ENCODE results near the gene LBP.

Gene LBP

DNA sequence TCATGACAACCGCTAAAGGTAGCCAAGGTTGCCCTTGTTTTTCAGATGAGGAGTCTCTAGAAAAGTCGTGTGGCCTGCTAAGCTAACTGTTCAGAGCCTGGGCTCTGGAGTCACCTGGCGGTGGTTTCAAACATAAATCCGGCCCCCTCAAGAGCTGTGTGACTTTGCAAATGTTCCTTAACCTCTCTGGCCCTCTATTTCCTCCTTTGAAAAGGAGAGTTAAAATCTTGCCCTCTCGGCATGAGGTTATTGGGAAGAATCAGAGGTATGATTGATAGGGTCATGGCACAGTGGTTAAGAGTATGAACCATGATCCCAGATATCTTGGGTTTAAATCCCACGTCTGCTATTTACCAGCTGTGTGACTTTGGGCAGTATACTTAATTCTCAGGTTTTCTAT is 5.6 kb upstream of the LBP start:
- Histone ChIP-seq H3K9me2 (replicated peaks; ENCODE audit: insufficient read depth, low read length) (no peaks in the 10 kb centered on the region), H3K27ac (ENCODE audit: low read depth, low read length) (no peak overlapping the region), H3K9me3 (ENCODE audit: insufficient read depth, low read length) (peaks cover 10% of the 10 kb centered on the region; the same call in 1 of the 2 replicates), H3K79me2 (ENCODE audit: insufficient read depth, low read length) (no peaks in the 10 kb centered on the region), H3K27me3 (ENCODE audit: low read length) (no peaks in the 10 kb centered on the region), H3F3A (ENCODE audit: insufficient read depth) (no peaks in the 10 kb centered on the region), H3K4me3 (ENCODE audit: insufficient read depth, low read length, poor library complexity, severe bottlenecking) (no peak overlapping the region), H3K4me2 (ENCODE audit: low read depth, low read length, poor library complexity, severe bottlenecking) (no peak overlapping the region), H4K20me1 (ENCODE audit: low read depth, low read length) (no peaks in the 10 kb centered on the region), H3K36me3 (ENCODE audit: low read length) (no peaks in the 10 kb centered on the region), H2AFZ (ENCODE audit: low read depth, low read length, severe bottlenecking) (no peak overlapping the region), H3K9ac (ENCODE audit: low read length) (no peak overlapping the region)
- TF ChIP-seq CTCF (IDR thresholded peaks at IDR 0.05; ENCODE audit: insufficient read depth, low read length, poor library complexity, severe bottlenecking) (no peak), EZH2phosphoT487 (conservative IDR thresholded peaks at IDR 0.05; ENCODE audit: low read length) (no peak)

GRCh38 chr20:38342216-38342615 is 4.1 kb upstream of the LBP start:
- no peaks in the 10 kb centered on the region for H4K20me1 ChIP-seq (ENCODE audit: low read depth, low read length)
- H3K4me2 ChIP-seq (ENCODE audit: low read depth, low read length, poor library complexity, severe bottlenecking), result no peak overlapping the region
- no peaks in the 10 kb centered on the region for H3K27me3 ChIP-seq (ENCODE audit: low read length)
- no peak overlapping the region for H3K4me3 ChIP-seq (ENCODE audit: insufficient read depth, low read length, poor library complexity, severe bottlenecking)
- peaks cover 10% of the 10 kb centered on the region; the same call in 1 of the 2 replicates for H3K9me3 ChIP-seq (ENCODE audit: insufficient read depth, low read length)
- no peak overlapping the region for H2AFZ ChIP-seq (ENCODE audit: low read depth, low read length, severe bottlenecking)
- no peak overlapping the region for H3K27ac ChIP-seq (ENCODE audit: low read depth, low read length)
- no peaks in the 10 kb centered on the region for H3K36me3 ChIP-seq (ENCODE audit: low read length)
- no peaks in the 10 kb centered on the region for H3K79me2 ChIP-seq (ENCODE audit: insufficient read depth, low read length)
- H3K9ac ChIP-seq (ENCODE audit: low read length), result no peak overlapping the region
- no peaks in the 10 kb centered on the region for H3K9me2 ChIP-seq (replicated peaks; ENCODE audit: insufficient read depth, low read length)
- H3F3A ChIP-seq (ENCODE audit: insufficient read depth), result no peaks in the 10 kb centered on the region
- TF ChIP-seq EZH2phosphoT487 (conservative IDR thresholded peaks at IDR 0.05; ENCODE audit: low read length) (no peak), CTCF (IDR thresholded peaks at IDR 0.05; ENCODE audit: insufficient read depth, low read length, poor library complexity, severe bottlenecking) (no peak)

DNA sequence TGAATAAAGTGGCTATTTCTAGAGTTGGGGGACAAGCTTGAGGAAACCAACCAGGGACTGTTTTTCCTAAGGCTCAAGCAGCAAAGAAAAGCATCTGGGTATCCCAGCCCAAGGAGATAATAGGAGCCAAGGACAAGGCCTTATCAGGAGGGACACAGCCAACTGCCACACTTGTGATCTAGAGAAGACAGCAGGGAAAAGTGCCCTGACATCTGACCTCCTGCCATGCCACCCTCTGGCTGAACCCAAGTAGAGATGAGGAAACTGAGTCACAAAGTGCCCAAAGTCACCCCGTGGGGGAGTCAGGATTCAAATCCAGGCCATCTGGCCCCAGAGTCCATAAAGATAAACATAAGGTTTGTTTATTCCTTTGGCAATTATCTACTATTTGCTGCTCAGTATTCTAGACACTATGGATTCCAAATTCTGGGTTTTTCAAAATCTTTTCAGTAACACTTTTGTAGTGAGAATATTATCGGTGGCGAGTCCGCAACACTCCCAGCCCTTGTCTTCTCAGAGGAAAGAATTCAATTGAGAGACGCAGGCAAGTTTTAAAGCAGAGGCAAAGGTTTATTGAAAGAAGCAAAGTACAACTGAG is 3.5 kb upstream of the LBP start:
- Histone ChIP-seq H3K9me3 (ENCODE audit: insufficient read depth, low read length) (peaks cover 9% of the 10 kb centered on the region; the same call in 1 of the 2 replicates), H3K79me2 (ENCODE audit: insufficient read depth, low read length) (no peaks in the 10 kb centered on the region), H2AFZ (ENCODE audit: low read depth, low read length, severe bottlenecking) (no peak overlapping the region), H3K27ac (ENCODE audit: low read depth, low read length) (no peak overlapping the region), H3K4me2 (ENCODE audit: low read depth, low read length, poor library complexity, severe bottlenecking) (no peak overlapping the region), H3K36me3 (ENCODE audit: low read length) (no peaks in the 10 kb centered on the region), H4K20me1 (ENCODE audit: low read depth, low read length) (no peaks in the 10 kb centered on the region), H3K9ac (ENCODE audit: low read length) (no peak overlapping the region), H3F3A (ENCODE audit: insufficient read depth) (no peaks in the 10 kb centered on the region), H3K9me2 (replicated peaks; ENCODE audit: insufficient read depth, low read length) (no peaks in the 10 kb centered on the region), H3K27me3 (ENCODE audit: low read length) (no peaks in the 10 kb centered on the region), H3K4me3 (ENCODE audit: insufficient read depth, low read length, poor library complexity, severe bottlenecking) (no peak overlapping the region)
- no peak for TF ChIP-seq CTCF (IDR thresholded peaks at IDR 0.05; ENCODE audit: insufficient read depth, low read length, poor library complexity, severe bottlenecking)
- no peak for TF ChIP-seq EZH2phosphoT487 (conservative IDR thresholded peaks at IDR 0.05; ENCODE audit: low read length)
